Measurements from ENCODE around the gene NAXD. TPM values are rescaled to one million over a fixed set of nuclear protein-coding genes. Genes with fewer than 3 reads are reported as not detected.

NAXD gene
- total RNA-seq, 1 donor from 2014 or later, result 17.2 TPM

DNA sequence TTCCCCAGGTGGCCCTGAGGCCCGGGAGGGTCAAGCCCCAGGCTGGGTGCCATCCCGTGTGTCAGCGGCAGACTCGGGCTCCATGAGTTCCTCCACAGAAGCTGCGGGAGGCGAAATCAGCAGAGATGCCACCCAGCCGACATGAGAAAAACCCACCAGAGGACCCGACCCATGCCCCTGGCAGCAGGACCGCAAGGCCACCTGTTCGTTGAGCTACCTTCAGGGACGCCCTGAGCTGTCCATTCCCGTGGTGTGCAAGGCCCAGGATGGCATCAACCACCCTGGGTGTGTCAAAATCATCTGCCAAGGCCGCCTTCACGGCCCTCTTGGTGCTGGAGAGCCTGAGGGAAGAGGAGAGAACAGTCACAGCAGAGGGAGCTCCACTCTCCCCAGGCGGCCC, 30.4 kb downstream of the NAXD start:
- Histone ChIP-seq H3K27me3 (no peaks in the 10 kb centered on the region), H3K27ac (no peak overlapping the region), H3K36me3 (peaks cover 0 to 49% of the 10 kb centered on the region in 2 donors), H3K4me1 (peaks cover 6% of the 10 kb centered on the region), H3K4me3 (no peak overlapping the region), H3K9me3 (no peaks in the 10 kb centered on the region)
- no peak for DNase-seq (ENCODE audit: extremely low spot score in 2 of 2)
- intact Hi-C loops (cut with DNase I), result no loop called here
- TF ChIP-seq, protein P1, sequence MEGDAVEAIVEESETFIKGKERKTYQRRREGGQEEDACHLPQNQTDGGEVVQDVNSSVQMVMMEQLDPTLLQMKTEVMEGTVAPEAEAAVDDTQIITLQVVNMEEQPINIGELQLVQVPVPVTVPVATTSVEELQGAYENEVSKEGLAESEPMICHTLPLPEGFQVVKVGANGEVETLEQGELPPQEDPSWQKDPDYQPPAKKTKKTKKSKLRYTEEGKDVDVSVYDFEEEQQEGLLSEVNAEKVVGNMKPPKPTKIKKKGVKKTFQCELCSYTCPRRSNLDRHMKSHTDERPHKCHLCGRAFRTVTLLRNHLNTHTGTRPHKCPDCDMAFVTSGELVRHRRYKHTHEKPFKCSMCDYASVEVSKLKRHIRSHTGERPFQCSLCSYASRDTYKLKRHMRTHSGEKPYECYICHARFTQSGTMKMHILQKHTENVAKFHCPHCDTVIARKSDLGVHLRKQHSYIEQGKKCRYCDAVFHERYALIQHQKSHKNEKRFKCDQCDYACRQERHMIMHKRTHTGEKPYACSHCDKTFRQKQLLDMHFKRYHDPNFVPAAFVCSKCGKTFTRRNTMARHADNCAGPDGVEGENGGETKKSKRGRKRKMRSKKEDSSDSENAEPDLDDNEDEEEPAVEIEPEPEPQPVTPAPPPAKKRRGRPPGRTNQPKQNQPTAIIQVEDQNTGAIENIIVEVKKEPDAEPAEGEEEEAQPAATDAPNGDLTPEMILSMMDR (IDR thresholded peaks at IDR 0.05), result no peak
- TF ChIP-seq POLR2AphosphoS5 (IDR thresholded peaks at IDR 0.05; ENCODE audit: insufficient read depth in 1 of 2, low read depth in 1 of 2) (no peak), POLR2A (IDR thresholded peaks at IDR 0.05) (no peak)

- no peak for DNase-seq (ENCODE audit: extremely low spot score in 2 of 2)
- no peaks in the 10 kb centered on the region for H3K9me3 ChIP-seq
- no peaks in the 10 kb centered on the region for H3K4me1 ChIP-seq
- no peak overlapping the region for H3K4me3 ChIP-seq
- intact Hi-C loops (cut with DNase I), result no loop called here
- no peaks in the 10 kb centered on the region for H3K27me3 ChIP-seq
- H3K36me3 ChIP-seq, result peaks cover 0 to 43% of the 10 kb centered on the region in 2 donors
- TF ChIP-seq POLR2AphosphoS5 (IDR thresholded peaks at IDR 0.05; ENCODE audit: insufficient read depth in 1 of 2, low read depth in 1 of 2), result no peak
- TF ChIP-seq, protein P1 (IDR thresholded peaks at IDR 0.05), result no peak
- no peak for TF ChIP-seq POLR2A (IDR thresholded peaks at IDR 0.05)
- no peak overlapping the region for H3K27ac ChIP-seq
These were observed 31.4 kb downstream of the NAXD start for GRCh38 chr13:110646442-110647364.

- no peaks in the 10 kb centered on the region for H3K27me3 ChIP-seq
- no peaks in the 10 kb centered on the region for H3K4me1 ChIP-seq
- no peak overlapping the region for H3K4me3 ChIP-seq
- H3K9me3 ChIP-seq, result no peaks in the 10 kb centered on the region
- H3K36me3 ChIP-seq, result peaks cover 0 to 36% of the 10 kb centered on the region in 2 donors
- intact Hi-C loops (cut with DNase I), result no loop called here
- H3K27ac ChIP-seq, result no peak overlapping the region
- no peak for TF ChIP-seq POLR2A (IDR thresholded peaks at IDR 0.05)
- TF ChIP-seq, protein P1 (IDR thresholded peaks at IDR 0.05), result no peak
- TF ChIP-seq POLR2AphosphoS5 (IDR thresholded peaks at IDR 0.05; ENCODE audit: insufficient read depth in 1 of 2, low read depth in 1 of 2), result no peak
- DNase-seq (ENCODE audit: extremely low spot score in 2 of 2), result no peak
These were observed 32.0 kb downstream of the NAXD start for GRCh38 chr13:110647365-110647737.

DNA sequence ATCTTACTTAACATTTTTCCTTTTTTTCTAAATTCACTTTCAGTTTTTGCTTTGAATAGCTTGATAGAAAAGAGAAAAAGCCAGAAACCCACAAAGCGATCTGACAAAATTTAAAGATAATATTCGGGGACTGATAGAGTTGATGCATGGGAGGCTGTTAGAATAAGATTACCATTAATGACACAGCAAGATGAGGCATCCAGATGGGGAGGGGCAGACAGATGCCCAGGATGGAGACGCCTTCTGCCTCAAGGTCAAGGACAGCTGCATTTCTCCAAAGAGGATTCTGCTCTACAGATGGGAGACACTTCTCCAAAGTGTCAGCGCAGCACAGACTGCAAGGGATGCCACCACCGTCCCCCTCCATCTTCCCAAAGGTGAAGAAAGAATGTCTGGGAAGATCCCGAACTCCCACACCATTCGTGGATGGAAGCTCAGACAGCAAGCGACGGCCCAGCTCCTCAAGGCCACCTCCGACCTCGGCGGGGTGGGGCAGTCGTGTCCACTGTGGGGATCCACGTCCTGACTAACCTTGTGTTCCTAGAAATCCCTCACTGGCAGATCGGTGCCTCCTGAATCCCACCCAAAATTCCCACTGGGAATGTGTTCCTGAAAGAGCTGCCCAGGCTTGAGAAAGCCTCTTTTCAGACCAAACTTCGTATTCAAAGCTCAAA, 32.9 kb downstream of the NAXD start:
- TF ChIP-seq POLR2A (IDR thresholded peaks at IDR 0.05) (no peak), POLR2AphosphoS5 (IDR thresholded peaks at IDR 0.05; ENCODE audit: insufficient read depth in 1 of 2, low read depth in 1 of 2) (no peak)
- Histone ChIP-seq H3K27ac (no peak overlapping the region), H3K4me3 (no peak overlapping the region), H3K9me3 (no peaks in the 10 kb centered on the region), H3K27me3 (no peaks in the 10 kb centered on the region), H3K36me3 (peaks cover 0 to 31% of the 10 kb centered on the region in 2 donors), H3K4me1 (no peaks in the 10 kb centered on the region)
- no peak for DNase-seq (ENCODE audit: extremely low spot score in 2 of 2)
- intact Hi-C loops (cut with DNase I), result no loop called here

- H3K4me1 ChIP-seq, result no peaks in the 10 kb centered on the region
- no peak overlapping the region for H3K4me3 ChIP-seq
- no peak overlapping the region for H3K27ac ChIP-seq
- no peaks in the 10 kb centered on the region for H3K27me3 ChIP-seq
- no peak for TF ChIP-seq POLR2AphosphoS5 (IDR thresholded peaks at IDR 0.05; ENCODE audit: insufficient read depth in 1 of 2, low read depth in 1 of 2)
- no peak for TF ChIP-seq POLR2A (IDR thresholded peaks at IDR 0.05)
- intact Hi-C loops (cut with DNase I), result no loop called here
- peaks cover 0 to 25% of the 10 kb centered on the region in 2 donors for H3K36me3 ChIP-seq
- DNase-seq (ENCODE audit: extremely low spot score in 2 of 2), result no peak
- H3K9me3 ChIP-seq, result no peaks in the 10 kb centered on the region
These were observed 33.6 kb downstream of the NAXD start for GRCh38 chr13:110648848-110649421.

All from vagina (tissue), 2 donors.